Glutamatergic neuron (in vitro differentiated cells): Measurements from ENCODE around the gene CYP2W1. TPM values are rescaled to one million over a fixed set of nuclear protein-coding genes. Genes with fewer than 3 reads are reported as not detected.

Experiments used
- DNase-seq: peaks from one replicate; pipeline ENCODE4 v3.0.0; 2022
- H3K27ac Mint-ChIP-seq: one replicate; pipeline ENCODE4 v1.8.0; 2020; ENCODE audit warnings: mild to moderate bottlenecking, mixed read lengths, inconsistent platforms; ENCODE audit not compliant: unreplicated experiment
- H3K27me3 Mint-ChIP-seq: one replicate; pipeline ENCODE4 v1.8.0; 2020; ENCODE audit warnings: mild to moderate bottlenecking, moderate library complexity, mixed read lengths, inconsistent platforms; ENCODE audit not compliant: unreplicated experiment
- H3K36me3 Mint-ChIP-seq: one replicate; pipeline ENCODE4 v1.8.0; 2020; ENCODE audit warnings: mild to moderate bottlenecking, mixed read lengths, inconsistent platforms; ENCODE audit not compliant: unreplicated experiment
- H3K4me1 Mint-ChIP-seq: one replicate; pipeline ENCODE4 v1.8.0; 2020; ENCODE audit warnings: mild to moderate bottlenecking, low read depth, mixed read lengths, inconsistent platforms; ENCODE audit not compliant: unreplicated experiment
- H3K4me3 Mint-ChIP-seq: one replicate; pipeline ENCODE4 v1.8.0; 2020; ENCODE audit warnings: mild to moderate bottlenecking, mixed read lengths, inconsistent platforms; ENCODE audit not compliant: unreplicated experiment
- H3K9me3 Mint-ChIP-seq: one replicate; pipeline ENCODE4 v1.8.0; 2020; ENCODE audit warnings: mild to moderate bottlenecking, moderate library complexity, mixed read lengths, inconsistent platforms; ENCODE audit not compliant: unreplicated experiment
- total RNA-seq: library from RNA; stranded (reverse); fragmentation: NEBNext Ultra II Directional; extraction: Animal tissue kit (Norgen Biotek cat#: 25700); gene quantifications from one replicate; pipeline ENCODE4 v1.2.1, GENCODE V29; 2021; ENCODE audit not compliant: unreplicated experiment
- TF ChIP-seq, protein P1 (sequence below): fragments of 200-600 bp; sonication (generic); IDR thresholded peaks from one replicate; pipeline ENCODE4 v1.5.0; 2021; ENCODE audit not compliant: partially characterized antibody, unreplicated experiment

The CYP2W1 gene
- total RNA-seq, 1 donor from 2014 or later, result 1.3 TPM

DNA sequence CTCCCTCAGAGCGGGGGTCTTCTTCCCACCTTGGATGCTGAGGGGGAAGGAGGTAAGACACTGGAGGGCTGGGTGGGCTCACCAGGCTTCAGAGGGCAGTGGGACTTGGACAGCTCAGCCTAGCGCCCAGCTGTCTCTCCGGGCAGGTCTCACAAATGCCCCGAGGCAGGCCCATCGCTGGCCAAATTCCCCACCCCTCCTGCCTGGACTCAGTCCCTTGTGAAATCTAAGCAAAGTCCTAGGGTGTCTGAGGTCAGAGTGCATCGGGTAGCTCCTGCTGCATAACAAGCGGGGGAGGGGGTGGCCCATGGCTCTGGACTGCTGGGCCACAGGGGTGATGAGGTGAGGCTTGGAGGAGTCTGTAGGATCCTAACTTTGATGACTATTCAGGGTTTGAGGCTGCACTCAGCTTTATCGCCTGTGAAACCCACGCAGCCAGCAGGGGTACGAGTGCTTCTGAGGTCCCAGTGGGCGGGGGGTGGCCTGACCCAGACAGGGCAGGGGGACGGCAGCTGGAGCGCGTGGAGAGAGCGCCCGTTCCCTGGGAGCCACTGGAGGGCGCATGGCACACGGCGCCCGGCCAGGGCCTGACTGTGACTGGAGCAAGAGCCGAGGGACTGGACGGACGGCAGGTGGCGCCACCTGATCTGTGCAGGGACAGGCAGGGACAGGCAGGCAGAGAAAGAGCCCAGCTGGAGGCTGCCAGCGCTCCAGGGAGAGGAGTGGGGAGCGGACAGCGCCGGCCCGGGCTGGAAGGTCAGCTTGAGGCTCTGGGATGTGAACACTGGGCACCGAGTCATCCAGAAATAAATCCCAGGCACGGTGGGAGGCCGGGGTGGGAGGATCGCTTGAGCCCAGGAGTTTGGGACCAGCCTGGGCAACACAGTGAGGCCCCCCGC, 10.0 kb downstream of the CYP2W1 start:
- H3K4me1 Mint-ChIP-seq, result peaks cover 7% of the 10 kb centered on the region

DNA sequence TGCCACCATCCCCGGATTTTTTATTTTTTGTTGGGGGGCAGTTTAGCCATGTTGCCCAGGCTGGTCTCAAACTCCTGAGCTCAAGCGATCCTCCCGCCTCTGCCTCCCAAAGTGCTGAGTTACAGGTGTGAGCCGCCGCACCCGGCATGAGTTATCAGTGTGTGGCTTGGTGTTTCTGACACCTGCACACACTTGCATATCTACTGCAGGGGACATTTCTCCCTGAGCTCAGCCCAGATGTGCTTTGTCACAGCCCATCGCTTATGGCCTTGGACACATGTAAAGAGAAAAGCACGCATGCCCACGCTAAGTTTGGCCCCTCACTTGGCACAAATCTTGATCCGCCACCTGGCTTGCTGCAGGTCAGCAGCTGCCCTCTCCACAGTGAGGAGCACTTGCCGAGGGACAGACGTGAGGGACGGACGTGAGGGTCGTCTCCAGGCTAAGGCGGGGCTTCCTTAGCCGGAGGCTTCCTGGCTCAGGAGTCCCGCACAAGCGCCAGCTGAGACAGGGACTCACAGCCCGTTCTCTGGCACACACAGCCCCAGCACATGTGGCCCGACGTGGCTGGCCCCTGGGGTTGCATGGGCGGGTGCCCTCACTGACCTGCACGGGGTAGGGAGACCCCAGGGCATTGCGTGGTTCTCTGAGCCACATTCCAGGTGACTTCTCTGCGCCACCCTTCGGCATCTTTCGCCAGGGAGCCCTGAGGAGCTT, 11.8 kb downstream of the CYP2W1 start:
- Mint-ChIP-seq H3K4me1 (peaks cover 10% of the 10 kb centered on the region), H3K27ac (no peak overlapping the region), H3K36me3 (no peaks in the 10 kb centered on the region), H3K27me3 (peaks cover 2% of the 10 kb centered on the region), H3K9me3 (peaks cover 3% of the 10 kb centered on the region), H3K4me3 (no peak overlapping the region)
- peak; percentile 17 for DNase-seq
- TF ChIP-seq, protein P1, sequence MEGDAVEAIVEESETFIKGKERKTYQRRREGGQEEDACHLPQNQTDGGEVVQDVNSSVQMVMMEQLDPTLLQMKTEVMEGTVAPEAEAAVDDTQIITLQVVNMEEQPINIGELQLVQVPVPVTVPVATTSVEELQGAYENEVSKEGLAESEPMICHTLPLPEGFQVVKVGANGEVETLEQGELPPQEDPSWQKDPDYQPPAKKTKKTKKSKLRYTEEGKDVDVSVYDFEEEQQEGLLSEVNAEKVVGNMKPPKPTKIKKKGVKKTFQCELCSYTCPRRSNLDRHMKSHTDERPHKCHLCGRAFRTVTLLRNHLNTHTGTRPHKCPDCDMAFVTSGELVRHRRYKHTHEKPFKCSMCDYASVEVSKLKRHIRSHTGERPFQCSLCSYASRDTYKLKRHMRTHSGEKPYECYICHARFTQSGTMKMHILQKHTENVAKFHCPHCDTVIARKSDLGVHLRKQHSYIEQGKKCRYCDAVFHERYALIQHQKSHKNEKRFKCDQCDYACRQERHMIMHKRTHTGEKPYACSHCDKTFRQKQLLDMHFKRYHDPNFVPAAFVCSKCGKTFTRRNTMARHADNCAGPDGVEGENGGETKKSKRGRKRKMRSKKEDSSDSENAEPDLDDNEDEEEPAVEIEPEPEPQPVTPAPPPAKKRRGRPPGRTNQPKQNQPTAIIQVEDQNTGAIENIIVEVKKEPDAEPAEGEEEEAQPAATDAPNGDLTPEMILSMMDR, result no peak

More for the DNA sequence above, 10.0 kb downstream of the CYP2W1 start:
- TF ChIP-seq, protein P1, result peak; percentile 94
- H3K4me3 Mint-ChIP-seq, result no peak overlapping the region
- DNase-seq, result peak; percentile 100
- peaks cover 2% of the 10 kb centered on the region for H3K9me3 Mint-ChIP-seq
- peak overlapping the region; percentile 59 for H3K27ac Mint-ChIP-seq
- peaks cover 3% of the 10 kb centered on the region for H3K27me3 Mint-ChIP-seq
- no peaks in the 10 kb centered on the region for H3K36me3 Mint-ChIP-seq

DNA sequence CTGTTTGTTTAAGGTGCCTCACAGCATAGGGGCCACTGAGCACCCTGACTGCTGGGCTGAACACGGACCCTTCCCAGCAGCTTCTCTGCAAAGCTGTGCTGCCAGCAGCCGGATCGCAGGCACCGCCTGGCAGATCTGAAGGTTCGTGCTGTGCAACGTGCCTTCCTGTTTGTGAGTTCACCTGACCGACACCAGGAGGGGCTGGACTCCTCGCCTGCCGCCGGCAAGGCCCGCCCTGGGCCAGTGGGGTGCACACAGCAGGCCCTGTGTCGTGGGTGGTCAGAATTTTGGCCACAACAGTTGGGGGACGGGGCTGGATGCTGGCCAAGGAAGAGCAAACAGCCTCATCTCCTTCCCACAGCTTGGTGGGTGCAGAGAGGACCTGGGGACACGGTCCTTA, 12.6 kb downstream of the CYP2W1 start:
- peak; percentile 15 for DNase-seq
- TF ChIP-seq, protein P1, result no peak
- Mint-ChIP-seq H3K36me3 (no peaks in the 10 kb centered on the region), H3K4me3 (no peak overlapping the region), H3K4me1 (peaks cover 13% of the 10 kb centered on the region), H3K9me3 (peaks cover 5% of the 10 kb centered on the region), H3K27me3 (peaks cover 6% of the 10 kb centered on the region), H3K27ac (no peak overlapping the region)

DNA sequence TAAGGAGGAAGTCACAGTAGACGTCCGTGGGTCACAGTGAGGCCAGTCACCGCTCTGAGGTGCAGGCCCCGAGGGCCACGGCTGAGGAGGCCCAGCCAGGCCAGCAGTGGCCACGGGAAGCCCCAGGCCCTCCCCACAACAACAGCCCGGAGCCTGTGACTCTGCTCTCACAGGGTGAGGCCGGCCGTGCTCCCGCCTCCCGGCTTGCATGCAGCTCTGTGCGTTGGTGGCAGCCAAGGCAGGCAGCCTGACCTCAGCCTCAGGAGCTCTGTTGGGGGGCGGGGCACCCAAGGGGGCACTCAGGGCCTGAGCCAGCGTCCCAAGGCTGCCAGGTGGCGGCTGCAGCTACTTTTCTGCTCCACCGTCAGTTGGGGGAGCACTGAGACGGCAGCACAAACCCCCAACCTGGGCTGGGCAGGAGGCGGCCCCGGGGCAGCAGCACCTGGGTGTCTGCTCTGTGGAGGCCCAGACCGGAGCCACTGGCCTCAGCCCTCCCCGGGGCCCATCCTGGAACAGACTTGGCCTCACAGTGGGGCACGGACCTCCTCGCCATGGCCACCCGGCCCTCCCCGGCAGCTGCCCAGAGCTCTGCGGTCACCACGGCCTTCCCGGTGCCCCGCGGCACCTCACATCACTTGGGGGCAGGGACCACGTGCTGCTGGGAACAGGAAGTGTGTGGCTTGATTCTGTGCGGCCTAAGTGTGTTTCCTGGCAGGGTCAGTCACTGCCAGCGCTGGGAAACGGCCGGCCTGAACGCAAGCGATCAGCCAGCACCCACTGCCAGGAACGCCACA, 13.3 kb downstream of the CYP2W1 start:
- Mint-ChIP-seq H3K27ac (no peak overlapping the region), H3K4me1 (peaks cover 15% of the 10 kb centered on the region), H3K36me3 (no peaks in the 10 kb centered on the region), H3K9me3 (peaks cover 5% of the 10 kb centered on the region), H3K4me3 (no peak overlapping the region), H3K27me3 (peaks cover 9% of the 10 kb centered on the region)
- TF ChIP-seq, protein P1, result no peak
- DNase-seq, result peak; percentile 20
